ENCODE data around the gene ITIH4.

GRCh38 chr3:52824037-52824436, 6.4 kb downstream of the ITIH4 start:
- TF ChIP-seq GATA2 (IDR thresholded peaks at IDR 0.05; ENCODE audit: low read depth, low read length): no peak
- TF ChIP-seq GATA3 (IDR thresholded peaks at IDR 0.05; ENCODE audit: low read depth, low read length): no peak

All from SH-SY5Y (cell line).